Heart right ventricle (tissue), 16 donors: ENCODE measurements around the gene GATAD2B. TPM values are rescaled to one million over a fixed set of nuclear protein-coding genes. Genes with fewer than 3 reads are reported as not detected.
"Not testable (repeated sequence)": the region's sequence is repeated elsewhere in the genome, so short reads cannot be mapped to it uniquely, and the experiment has no call there.

Experiments
- ATAC-seq, 8 donors: fragments of 200-7000 bp; cut with Tn5 transposase; one replicate each; pipeline ENCODE4 v1.9.1; 2020; ENCODE audit warnings: mild to moderate bottlenecking in 8 of 8, moderate library complexity in 8 of 8, moderate number of reproducible peaks in 1 of 8
- DNase-seq, 2 donors: peaks; one replicate each; pipeline ENCODE4 v3.0.0-alpha.2; 2020
- H3K27ac ChIP-seq, 10 donors: fragments of 200-600 bp; sonication (generic) in 2 of 10; one replicate each; pipeline versions ENCODE4 v1.5.0 to v1.8.0; 2020 to 2022; ENCODE audit warnings: mild to moderate bottlenecking in 3 of 10
- H3K27me3 ChIP-seq, 7 donors: fragments of 200-600 bp; one replicate each; pipeline ENCODE4 v1.8.0; 2021 to 2022; ENCODE audit warnings: mild to moderate bottlenecking in 2 of 7
- H3K36me3 ChIP-seq, 9 donors: fragments of 200-600 bp; sonication (generic) in 1 of 9; one replicate each; pipeline versions ENCODE4 v1.5.0 to v1.8.0; 2020 to 2022; ENCODE audit warnings: mild to moderate bottlenecking in 2 of 9
- H3K4me1 ChIP-seq, 9 donors: fragments of 200-600 bp; sonication (generic) in 1 of 9; one replicate each; pipeline versions ENCODE4 v1.5.0 to v1.8.0; 2020 to 2022; ENCODE audit warnings: mild to moderate bottlenecking in 4 of 9
- H3K4me3 ChIP-seq, 10 donors: fragments of 200-600 bp; sonication (generic) in 2 of 10; one replicate each; pipeline versions ENCODE4 v1.5.0 to v1.8.0; 2020 to 2022; ENCODE audit warnings: mild to moderate bottlenecking in 7 of 10, moderate library complexity in 2 of 10
- H3K9me3 ChIP-seq, 11 donors: fragments of 200-600 bp in 10 of 11; sonication (generic) in 2 of 11; one replicate each; pipeline versions ENCODE4 v1.5.0 to v1.8.0; 2013 to 2022; ENCODE audit warnings: mild to moderate bottlenecking in 2 of 11, control low read depth in 1 of 11, moderate library complexity in 1 of 11
- WGBS, 2 donors: extraction: QIAGEN DNeasy Blood & Tissue Kit; methylation state at CpG; one replicate each; pipeline ENCODE4 v1.1.7; 2013; ENCODE audit warnings: inconsistent platforms in 1 of 2; 5-methylcytosine and 5-hydroxymethylcytosine counted together
- intact Hi-C, 10 donors: fragments of 100-400 bp; cut with DNase I; formaldehyde crosslinking; loops; one replicate each; pipeline versions ENCODE4 v1.11.1 to v1.14.2; 2022
- polyA plus RNA-seq, 2 donors: library from polyadenylated mRNA; stranded (reverse); fragments of 200-250 nt; gene quantifications; one replicate each; pipeline ENCODE4 v1.2.3, GENCODE V29; 2013
- total RNA-seq, 10 donors: library from RNA; stranded (reverse); fragmentation: NEBNext Ultra II Directional in 3 of 10; extraction: Animal tissue kit (Norgen Biotek cat#: 25700) in 3 of 10; gene quantifications; one replicate each; pipeline versions ENCODE4 v1.2.1 to v1.2.4, GENCODE V29; 2021 to 2023
- TF ChIP-seq, protein P1 (sequence below), 9 donors: fragments of 200-600 bp; sonication (generic) in 2 of 9; IDR thresholded peaks; one replicate each; pipeline versions ENCODE4 v1.5.0 to v1.8.0; 2021 to 2022; ENCODE audit warnings: antibody characterized with exemption in 9 of 9, mild to moderate bottlenecking in 5 of 9, moderate library complexity in 1 of 9
- donor health status: Arrhythmogenic right ventricular cardiomyopathy.
- donor health status: ischemic (EF 13 %, LVEDD 7.1; RV severe dilation, severe dysfunction).
- donor health status: healthy with polysubstance abuse.
- donor health status: DM: no; HTN: yes; CAD: no.
- donor health status: DM: no; HTN: no; CAD: no.
- donor health status: ischemic (EF 25% LVEDD 6.9; RV normal size, moderate dysfunction).
- donor health status: ischemic (EF 25% LVEDD 5.7; RV mildly dilated, moderate dysfunction).
- donor health status: healthy.
- donor health status: DM: yes; HTN: yes; CAD: no.
- donor health status: Ischemic cardiomyopathy.
- donor health status: ischemic (EF 35%, LVEDD 5.7; RV mildly dilated, moderate dysfunction).
- donor health status: nonischemic (EF 11% LVEDD 7.7; RV severe dilation, severe dysfunction).
- donor health status: DM: yes; HTN: yes; CAD: no.
- donor health status: PGD.
- donor health status: ischemic (EF 29% LVEDD 5.4; RV normal size, mild dysfunction).
- donor health status: nonischemic (EF 23%, LVEDD 6.1; RV moderate dilation, normal function).

GATAD2B gene
- total and polyA plus RNA-seq, 12 donors = 3.9 to 52.6 (median 41.9) TPM

DNA sequence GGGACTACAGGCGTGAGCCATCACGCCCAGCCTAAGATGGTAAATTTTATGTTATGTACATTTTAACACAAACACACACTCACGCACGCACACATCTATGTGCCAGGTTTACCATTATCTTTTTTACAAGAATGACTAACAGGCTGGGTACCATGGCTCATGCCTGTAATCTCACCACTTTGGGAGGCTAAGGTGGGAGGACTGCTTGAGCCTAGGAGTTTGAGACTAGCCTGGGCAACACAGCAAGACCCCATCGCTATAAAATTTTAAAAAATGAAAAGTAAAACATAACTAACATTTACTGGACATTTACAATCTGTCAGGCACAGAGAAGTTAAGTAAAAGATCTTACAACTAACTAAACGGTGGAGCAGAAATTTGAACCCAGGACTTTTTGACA lies 14.7 kb downstream of the GATAD2B start:
- WGBS, 2 donors = 96 to 98% methylated on average over 6 of the region's 6 CpGs
- H3K27ac ChIP-seq = no peak overlapping the region

DNA sequence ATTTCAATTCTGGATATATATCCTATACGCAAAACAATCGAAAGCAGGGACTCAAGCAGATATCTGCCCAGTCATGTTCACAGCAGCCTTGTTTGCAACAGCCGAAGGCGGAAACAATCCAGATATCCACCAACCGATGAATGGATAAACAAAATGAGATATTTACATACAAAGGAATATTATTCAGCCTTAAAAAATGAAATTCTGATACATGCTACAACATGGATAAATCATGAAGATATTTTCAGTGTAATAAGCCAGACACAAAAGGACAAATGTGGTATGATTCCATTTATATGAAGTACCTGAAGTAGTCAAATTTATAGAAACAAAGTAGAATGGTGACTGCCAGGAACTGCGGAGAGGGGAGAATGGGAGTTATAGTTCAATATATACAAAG lies 15.6 kb downstream of the GATAD2B start:
- H3K27me3 ChIP-seq = no peaks in the 10 kb centered on the region
- DNase-seq (no peak), ATAC-seq (no peak)
- no peak overlapping the region for H3K27ac ChIP-seq
- H3K4me3 ChIP-seq = no peak overlapping the region
- peaks cover 0 to 21% (median 10%) of the 10 kb centered on the region in 9 donors for H3K4me1 ChIP-seq
- WGBS, 2 donors = 90 to 94% methylated on average over 6 of the region's 6 CpGs
- no peaks in the 10 kb centered on the region for H3K9me3 ChIP-seq
- intact Hi-C loops = no loop called here
- H3K36me3 ChIP-seq = peaks cover 0 to 27% (median 0%) of the 10 kb centered on the region in 9 donors
- TF ChIP-seq, protein P1, sequence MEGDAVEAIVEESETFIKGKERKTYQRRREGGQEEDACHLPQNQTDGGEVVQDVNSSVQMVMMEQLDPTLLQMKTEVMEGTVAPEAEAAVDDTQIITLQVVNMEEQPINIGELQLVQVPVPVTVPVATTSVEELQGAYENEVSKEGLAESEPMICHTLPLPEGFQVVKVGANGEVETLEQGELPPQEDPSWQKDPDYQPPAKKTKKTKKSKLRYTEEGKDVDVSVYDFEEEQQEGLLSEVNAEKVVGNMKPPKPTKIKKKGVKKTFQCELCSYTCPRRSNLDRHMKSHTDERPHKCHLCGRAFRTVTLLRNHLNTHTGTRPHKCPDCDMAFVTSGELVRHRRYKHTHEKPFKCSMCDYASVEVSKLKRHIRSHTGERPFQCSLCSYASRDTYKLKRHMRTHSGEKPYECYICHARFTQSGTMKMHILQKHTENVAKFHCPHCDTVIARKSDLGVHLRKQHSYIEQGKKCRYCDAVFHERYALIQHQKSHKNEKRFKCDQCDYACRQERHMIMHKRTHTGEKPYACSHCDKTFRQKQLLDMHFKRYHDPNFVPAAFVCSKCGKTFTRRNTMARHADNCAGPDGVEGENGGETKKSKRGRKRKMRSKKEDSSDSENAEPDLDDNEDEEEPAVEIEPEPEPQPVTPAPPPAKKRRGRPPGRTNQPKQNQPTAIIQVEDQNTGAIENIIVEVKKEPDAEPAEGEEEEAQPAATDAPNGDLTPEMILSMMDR (IDR thresholded peaks at IDR 0.05) = no peak

More for the DNA sequence above, 14.7 kb downstream of the GATAD2B start:
- Histone ChIP-seq H3K36me3 (peaks cover 0 to 27% (median 0%) of the 10 kb centered on the region in 9 donors), H3K4me1 (peaks cover 0 to 22% (median 10%) of the 10 kb centered on the region in 9 donors), H3K9me3 (no peaks in the 10 kb centered on the region), H3K4me3 (no peak overlapping the region), H3K27me3 (no peaks in the 10 kb centered on the region)
- intact Hi-C loops = no loop called here
- ATAC-seq (no peak), DNase-seq (no peak)
- TF ChIP-seq, protein P1 (IDR thresholded peaks at IDR 0.05) = no peak

DNA sequence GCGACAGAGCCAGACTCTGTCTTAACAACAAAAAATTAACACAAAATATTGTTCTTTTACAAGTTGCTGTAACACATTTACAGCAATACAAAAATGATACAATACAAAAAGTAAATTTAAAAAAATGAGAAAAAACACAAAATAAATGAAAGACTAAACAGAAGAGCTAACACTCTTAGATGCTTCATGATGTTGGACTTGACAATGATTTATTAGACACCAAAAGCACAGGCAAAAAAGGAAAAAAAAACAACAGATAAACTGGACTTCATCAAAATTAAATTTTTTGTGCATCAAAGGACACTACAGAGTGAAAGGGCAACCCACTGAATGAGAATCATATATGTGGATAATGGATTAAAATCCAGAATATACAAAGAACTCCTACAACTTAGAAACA lies 16.4 kb downstream of the GATAD2B start:
- no peaks in the 10 kb centered on the region for H3K27me3 ChIP-seq
- no peaks in the 10 kb centered on the region for H3K9me3 ChIP-seq
- ATAC-seq = no peak
- 91 to 100% methylated on average over 1 of the region's 1 CpG for WGBS, 2 donors
- H3K36me3 ChIP-seq = peaks cover 0 to 27% (median 0%) of the 10 kb centered on the region in 9 donors
- intact Hi-C loops = no loop called here
- H3K27ac ChIP-seq = no peak overlapping the region
- peaks cover 0 to 22% (median 10%) of the 10 kb centered on the region in 9 donors for H3K4me1 ChIP-seq
- TF ChIP-seq, protein P1 (IDR thresholded peaks at IDR 0.05) = no peak
- no peak for DNase-seq
- H3K4me3 ChIP-seq = no peak overlapping the region

DNA sequence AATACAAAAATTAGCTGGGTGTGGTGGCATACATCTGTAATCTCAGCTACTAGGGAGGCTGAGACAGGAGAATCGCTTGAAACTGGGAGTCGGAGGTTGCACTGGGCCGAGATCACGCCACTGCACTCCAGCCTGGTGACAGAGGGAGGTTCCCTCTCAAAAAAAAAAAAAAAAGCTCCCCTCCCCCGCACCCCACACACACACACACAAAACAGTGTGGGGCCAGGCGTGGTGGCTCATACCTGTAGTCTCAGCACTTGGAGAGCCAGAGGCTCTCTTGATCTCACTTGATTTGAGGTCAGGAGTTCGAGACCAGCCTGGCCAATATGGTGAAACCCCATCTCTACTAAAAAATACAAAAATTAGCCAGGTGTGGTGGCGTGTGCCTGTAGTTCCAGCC lies 16.9 kb downstream of the GATAD2B start:
- H3K9me3 ChIP-seq, H3K4me3 ChIP-seq, ATAC-seq, H3K27me3 ChIP-seq, DNase-seq, H3K27ac ChIP-seq, intact Hi-C loops: not testable (repeated sequence)
- Histone ChIP-seq H3K4me1 (peaks cover 0 to 25% (median 10%) of the 10 kb centered on the region in 9 donors), H3K36me3 (peaks cover 0 to 27% (median 0%) of the 10 kb centered on the region in 9 donors)
- WGBS, 2 donors = 96 to 97% methylated on average over 8 of the region's 8 CpGs

DNA sequence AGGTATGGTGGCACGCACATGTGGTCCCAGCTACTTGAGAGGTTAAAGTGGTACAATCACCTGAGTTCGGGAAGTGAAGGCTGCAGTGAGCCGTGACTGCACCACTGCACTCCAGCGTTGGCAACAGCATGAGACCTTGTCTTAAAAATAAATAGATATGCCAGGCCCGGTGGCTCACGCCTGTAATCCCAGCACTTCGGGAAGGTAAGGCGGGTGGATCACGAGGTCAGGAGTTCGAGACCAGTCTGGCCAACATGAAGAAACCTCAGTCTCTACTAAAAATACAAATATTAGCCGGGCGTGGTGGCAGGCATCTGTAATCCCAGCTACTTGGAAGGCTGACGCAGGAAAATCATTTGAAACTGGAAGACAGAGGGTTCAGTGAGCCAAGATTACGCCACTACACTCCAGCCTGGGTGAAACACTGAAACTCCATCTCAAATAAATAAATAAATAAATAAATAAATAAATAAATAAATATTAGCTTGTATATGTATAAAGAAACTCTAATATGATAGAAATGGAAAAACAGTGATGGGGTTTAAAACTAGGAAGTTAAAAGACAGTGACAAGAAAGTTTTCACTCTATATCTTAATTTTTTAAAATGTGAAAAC lies 18.8 kb downstream of the GATAD2B start:
- no peaks in the 10 kb centered on the region for H3K9me3 ChIP-seq
- H3K27ac ChIP-seq = peak overlapping the region in 1 of 10 donors; percentile 21
- ATAC-seq = no peak
- intact Hi-C loops = no loop called here
- 85 to 86% methylated on average over 14 of the region's 14 CpGs for WGBS, 2 donors
- H3K4me3 ChIP-seq = no peak overlapping the region
- TF ChIP-seq, protein P1 (IDR thresholded peaks at IDR 0.05) = no peak
- DNase-seq = no peak
- peaks cover 0 to 26% (median 12%) of the 10 kb centered on the region in 9 donors for H3K4me1 ChIP-seq
- no peaks in the 10 kb centered on the region for H3K27me3 ChIP-seq
- peaks cover 0 to 42% (median 5%) of the 10 kb centered on the region in 9 donors for H3K36me3 ChIP-seq
